ENCODE measurements around the gene SLX4IP. TPM values are rescaled to one million over a fixed set of nuclear protein-coding genes. Genes with fewer than 3 reads are reported as not detected.

Gene SLX4IP
- total RNA-seq, 1 donor from 2014 or later: 3.1 TPM

DNA sequence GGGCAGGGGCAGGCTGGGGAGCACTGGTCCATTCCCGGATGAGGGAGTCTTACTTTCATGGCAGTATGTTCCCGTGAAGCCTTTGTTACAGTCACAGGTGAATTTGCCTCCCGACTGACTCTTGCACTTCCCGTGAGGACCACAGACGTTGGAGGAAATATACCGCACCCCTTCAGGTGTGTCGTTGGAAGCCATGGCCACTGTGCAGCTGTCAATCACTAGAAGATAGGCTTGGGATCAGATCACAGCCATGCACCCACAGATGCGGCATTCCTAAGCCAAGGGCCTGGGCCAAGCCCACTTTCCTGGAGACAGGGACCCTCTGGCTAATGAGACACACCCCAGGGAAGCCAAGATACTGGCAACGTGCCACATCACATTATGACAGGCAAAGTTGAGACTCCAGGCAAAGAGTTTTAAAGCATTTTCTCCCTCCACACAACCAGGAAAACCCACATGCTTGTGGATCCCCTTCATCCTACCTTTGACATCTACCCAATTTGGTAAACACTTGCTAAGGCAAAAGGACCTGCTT is 211.8 kb downstream of the SLX4IP start:
- intact Hi-C loops (cut with micrococcal nuclease): no loop called here
- Histone ChIP-seq H3K4me1 (peaks cover 79% of the 10 kb centered on the region), H3K36me3 (peaks cover 92% of the 10 kb centered on the region), H3K27me3 (ENCODE audit: low read depth) (no peaks in the 10 kb centered on the region), H3K27ac (replicated peaks) (peak overlapping the region; percentile 71), H3K4me3 (no peak overlapping the region), H3K9me3 (replicated peaks) (no peaks in the 10 kb centered on the region)
- no peak for TF ChIP-seq CTCF (IDR thresholded peaks at IDR 0.05; ENCODE audit: borderline replicate concordance)
- no peak for DNase-seq

- Histone ChIP-seq H3K4me3 (no peak overlapping the region), H3K36me3 (peaks cover 92% of the 10 kb centered on the region), H3K9me3 (replicated peaks) (no peaks in the 10 kb centered on the region), H3K27me3 (ENCODE audit: low read depth) (no peaks in the 10 kb centered on the region), H3K27ac (replicated peaks) (peak overlapping the region; percentile 71), H3K4me1 (peaks cover 84% of the 10 kb centered on the region)
- intact Hi-C loops (cut with micrococcal nuclease): no loop called here
- peak; percentile 41 for TF ChIP-seq CTCF (IDR thresholded peaks at IDR 0.05; ENCODE audit: borderline replicate concordance)
- DNase-seq: no peak
Observed at GRCh38 chr20:10647471-10647870, 212.4 kb downstream of the SLX4IP start.

- peaks cover 92% of the 10 kb centered on the region for H3K36me3 ChIP-seq
- TF ChIP-seq CTCF (IDR thresholded peaks at IDR 0.05; ENCODE audit: borderline replicate concordance): no peak
- H3K4me1 ChIP-seq: peaks cover 84% of the 10 kb centered on the region
- H3K27ac ChIP-seq (replicated peaks): peak overlapping the region; percentile 71
- DNase-seq: no peak
- no peaks in the 10 kb centered on the region for H3K9me3 ChIP-seq (replicated peaks)
- H3K4me3 ChIP-seq: no peak overlapping the region
- no peaks in the 10 kb centered on the region for H3K27me3 ChIP-seq (ENCODE audit: low read depth)
- intact Hi-C loops (cut with micrococcal nuclease): no loop called here
Observed at GRCh38 chr20:10647909-10648308, 212.8 kb downstream of the SLX4IP start.

- intact Hi-C loops (cut with micrococcal nuclease): no loop called here
- no peak for DNase-seq
- Histone ChIP-seq H3K9me3 (replicated peaks) (no peaks in the 10 kb centered on the region), H3K27ac (replicated peaks) (peak overlapping the region; percentile 71), H3K4me3 (no peak overlapping the region), H3K36me3 (peaks cover 88% of the 10 kb centered on the region), H3K27me3 (ENCODE audit: low read depth) (no peaks in the 10 kb centered on the region), H3K4me1 (peaks cover 84% of the 10 kb centered on the region)
- no peak for TF ChIP-seq CTCF (IDR thresholded peaks at IDR 0.05; ENCODE audit: borderline replicate concordance)
Observed at GRCh38 chr20:10648651-10649050, 213.5 kb downstream of the SLX4IP start.

DNA sequence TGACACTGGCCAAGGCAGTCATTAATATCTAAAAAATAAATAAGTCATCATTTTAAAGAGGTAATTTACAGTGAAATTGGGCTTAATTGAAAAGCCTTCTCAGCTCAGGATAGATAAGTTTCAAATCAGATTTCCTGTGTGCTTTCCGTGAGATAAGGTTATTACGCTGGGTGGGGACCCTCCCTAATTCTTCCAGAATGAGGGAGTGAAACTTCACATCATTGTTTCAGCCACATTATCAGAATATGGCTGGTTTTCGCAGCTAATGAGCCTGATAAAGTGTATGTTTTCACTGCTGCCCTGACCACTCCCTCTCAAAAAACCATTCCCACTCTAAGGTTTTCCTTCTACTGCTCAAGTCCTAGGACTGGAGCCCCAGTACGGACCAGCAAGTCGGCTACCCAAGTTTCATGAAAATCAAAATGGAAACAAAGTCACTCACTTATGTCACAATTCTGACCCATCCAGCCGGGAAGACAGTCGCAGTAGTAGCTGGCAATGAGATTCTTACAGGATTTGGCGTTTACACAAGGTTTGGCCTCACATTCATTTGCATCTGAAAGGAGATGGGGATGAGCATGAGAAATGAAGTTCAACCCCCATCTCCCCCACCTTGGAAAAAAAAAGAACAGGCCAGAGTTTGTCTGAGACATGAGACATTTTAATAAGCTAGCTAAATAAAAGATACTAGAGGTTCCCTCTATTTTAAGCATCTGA is 214.1 kb downstream of the SLX4IP start:
- H3K27me3 ChIP-seq (ENCODE audit: low read depth): no peaks in the 10 kb centered on the region
- intact Hi-C loops (cut with micrococcal nuclease): no loop called here
- DNase-seq: no peak

More for the DNA sequence above, 214.1 kb downstream of the SLX4IP start:
- Histone ChIP-seq H3K4me3 (no peak overlapping the region), H3K27ac (replicated peaks) (peak overlapping the region; percentile 71), H3K4me1 (peaks cover 86% of the 10 kb centered on the region), H3K9me3 (replicated peaks) (no peaks in the 10 kb centered on the region), H3K36me3 (peaks cover 82% of the 10 kb centered on the region)
- no peak for TF ChIP-seq CTCF (IDR thresholded peaks at IDR 0.05; ENCODE audit: borderline replicate concordance)

All from left ventricle myocardium inferior (tissue), 1 donor.